DND-41 (cell line): ENCODE results near the gene DSCAM.

Experiments used
- ATAC-seq: fragments of 200-7000 bp; cut with Tn5 transposase; 3 replicates; pipeline ENCODE4 v1.9.1; 2021; ENCODE audit warnings: low read depth; ENCODE audit not compliant: insufficient read depth
- DNase-seq: peaks from one replicate; pipeline ENCODE4 v3.0.0-alpha.2; 2020
- H2AFZ ChIP-seq: 2 replicates; pipeline ENCODE4 v1.6.0; 2012; ENCODE audit warnings: low read depth, low read length
- H3K27ac ChIP-seq: 2 replicates; pipeline ENCODE4 v1.5.1; 2012; ENCODE audit warnings: low read length, inconsistent platforms
- H3K27me3 ChIP-seq: fragments of 200-600 bp; sonication (generic); 2 replicates; pipeline ENCODE4 v1.6.0; 2012; ENCODE audit warnings: low read length, mild to moderate bottlenecking, inconsistent platforms; ENCODE audit not compliant: insufficient read depth, poor library complexity
- H3K36me3 ChIP-seq: 2 replicates; pipeline ENCODE4 v1.5.1; 2012; ENCODE audit warnings: low read length, inconsistent platforms; ENCODE audit not compliant: insufficient read depth
- H3K4me1 ChIP-seq: 2 replicates; pipeline ENCODE4 v1.5.1; 2012; ENCODE audit warnings: mild to moderate bottlenecking, low read length; ENCODE audit not compliant: insufficient read depth
- H3K4me2 ChIP-seq: 2 replicates; pipeline ENCODE4 v1.6.0; 2012; ENCODE audit warnings: mild to moderate bottlenecking, moderate library complexity, low read length, inconsistent platforms; ENCODE audit not compliant: insufficient read depth
- H3K4me3 ChIP-seq, 2 experiments: fragments of 200-600 bp in 1 of 2; shearing (Covaris generic) in 1 of 2; 2 replicates each; pipeline ENCODE4 v1.5.1; 2012 to 2016; ENCODE audit warnings: inconsistent platforms in 2 of 2, low read length in 2 of 2, mild to moderate bottlenecking in 2 of 2, low read depth in 1 of 2, moderate library complexity in 1 of 2
- H3K79me2 ChIP-seq: 2 replicates; pipeline ENCODE4 v1.6.0; 2012; ENCODE audit warnings: low read length, inconsistent platforms; ENCODE audit not compliant: insufficient read depth
- H3K9ac ChIP-seq: 2 replicates; pipeline ENCODE4 v1.6.0; 2012; ENCODE audit warnings: low read depth, mild to moderate bottlenecking, inconsistent platforms, low read length, moderate library complexity
- H3K9me3 ChIP-seq: 2 replicates; pipeline ENCODE4 v1.5.1; 2012; ENCODE audit warnings: low read length, moderate library complexity, mild to moderate bottlenecking, inconsistent platforms; ENCODE audit not compliant: insufficient read depth, severe bottlenecking
- H4K20me1 ChIP-seq: 2 replicates; pipeline ENCODE4 v1.6.0; 2012; ENCODE audit warnings: low read length; ENCODE audit not compliant: insufficient read depth
- EZH2 ChIP-seq: IDR thresholded peaks from 3 replicates; pipeline ENCODE4 v1.6.1; 2012; ENCODE audit warnings: borderline replicate concordance, low read depth, mild to moderate bottlenecking, moderate library complexity, low read length, inconsistent platforms; ENCODE audit not compliant: severe bottlenecking
- TF ChIP-seq, protein P1 (sequence below): IDR thresholded peaks from 2 replicates; pipeline ENCODE4 v1.5.1; 2012; ENCODE audit warnings: borderline replicate concordance, low read length, moderate library complexity, mild to moderate bottlenecking; ENCODE audit not compliant: poor library complexity, severe bottlenecking; ENCODE audit errors: extremely low read depth

DSCAM gene

DNA sequence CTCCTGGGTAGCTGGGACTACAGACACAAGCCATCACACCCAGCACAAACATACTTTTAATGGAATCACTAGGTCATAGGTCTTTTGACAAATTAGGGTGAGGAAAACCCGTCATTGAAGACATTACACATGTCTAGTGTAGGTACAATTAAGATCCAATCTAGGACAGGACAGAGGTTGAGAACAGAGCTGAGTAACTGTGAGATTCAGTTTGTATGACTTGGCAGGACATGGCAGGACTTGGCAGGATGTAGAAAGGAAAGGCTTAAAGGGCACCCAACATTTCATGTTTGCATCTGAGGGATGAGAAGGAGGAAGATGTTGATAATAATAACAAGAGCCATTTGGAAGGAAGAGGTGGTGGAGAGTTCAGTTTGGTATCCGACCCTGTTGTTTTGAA, 496.0 kb downstream of the DSCAM start:
- Histone ChIP-seq H3K9ac (no peak overlapping the region), H3K4me2 (no peak overlapping the region), H4K20me1 (no peaks in the 10 kb centered on the region), H3K4me3 (no peak overlapping the region), H3K27ac (no peak overlapping the region), H3K79me2 (no peaks in the 10 kb centered on the region), H3K9me3 (no peaks in the 10 kb centered on the region), H3K27me3 (peaks cover 2% of the 10 kb centered on the region), H3K36me3 (no peaks in the 10 kb centered on the region), H3K4me1 (no peaks in the 10 kb centered on the region), H2AFZ (no peak overlapping the region)
- TF ChIP-seq, protein P1, sequence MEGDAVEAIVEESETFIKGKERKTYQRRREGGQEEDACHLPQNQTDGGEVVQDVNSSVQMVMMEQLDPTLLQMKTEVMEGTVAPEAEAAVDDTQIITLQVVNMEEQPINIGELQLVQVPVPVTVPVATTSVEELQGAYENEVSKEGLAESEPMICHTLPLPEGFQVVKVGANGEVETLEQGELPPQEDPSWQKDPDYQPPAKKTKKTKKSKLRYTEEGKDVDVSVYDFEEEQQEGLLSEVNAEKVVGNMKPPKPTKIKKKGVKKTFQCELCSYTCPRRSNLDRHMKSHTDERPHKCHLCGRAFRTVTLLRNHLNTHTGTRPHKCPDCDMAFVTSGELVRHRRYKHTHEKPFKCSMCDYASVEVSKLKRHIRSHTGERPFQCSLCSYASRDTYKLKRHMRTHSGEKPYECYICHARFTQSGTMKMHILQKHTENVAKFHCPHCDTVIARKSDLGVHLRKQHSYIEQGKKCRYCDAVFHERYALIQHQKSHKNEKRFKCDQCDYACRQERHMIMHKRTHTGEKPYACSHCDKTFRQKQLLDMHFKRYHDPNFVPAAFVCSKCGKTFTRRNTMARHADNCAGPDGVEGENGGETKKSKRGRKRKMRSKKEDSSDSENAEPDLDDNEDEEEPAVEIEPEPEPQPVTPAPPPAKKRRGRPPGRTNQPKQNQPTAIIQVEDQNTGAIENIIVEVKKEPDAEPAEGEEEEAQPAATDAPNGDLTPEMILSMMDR: no peak
- TF ChIP-seq EZH2: no peak
- DNase-seq: no peak
- ATAC-seq: no peak

DNA sequence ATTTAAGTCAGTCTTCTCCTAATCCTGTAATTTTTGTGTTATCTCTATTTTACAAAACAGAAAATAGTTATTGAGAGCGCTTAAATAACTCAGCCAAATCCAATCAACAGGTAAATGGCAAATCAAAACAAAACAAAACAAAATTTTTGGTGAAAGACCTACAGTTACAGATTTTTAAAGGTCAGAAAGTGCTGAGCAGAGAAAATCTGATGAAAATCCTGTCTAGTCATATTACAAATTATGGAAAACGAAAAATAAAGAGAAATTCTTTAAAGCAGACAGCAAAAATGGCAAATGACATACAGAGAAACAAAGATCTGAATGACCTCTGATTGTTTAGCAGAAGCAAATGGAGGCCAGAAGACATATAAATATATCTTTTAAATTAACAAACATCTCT, 497.4 kb downstream of the DSCAM start:
- H3K27ac ChIP-seq: no peak overlapping the region
- ATAC-seq (no peak), DNase-seq (no peak)
- H3K36me3 ChIP-seq: no peaks in the 10 kb centered on the region
- TF ChIP-seq, protein P1: no peak
- TF ChIP-seq EZH2: no peak
- no peaks in the 10 kb centered on the region for H3K79me2 ChIP-seq
- H3K4me3 ChIP-seq: no peak overlapping the region
- no peaks in the 10 kb centered on the region for H3K4me1 ChIP-seq
- no peaks in the 10 kb centered on the region for H3K9me3 ChIP-seq
- H4K20me1 ChIP-seq: no peaks in the 10 kb centered on the region
- H2AFZ ChIP-seq: no peak overlapping the region
- H3K27me3 ChIP-seq: peaks cover 2% of the 10 kb centered on the region
- H3K9ac ChIP-seq: no peak overlapping the region
- no peak overlapping the region for H3K4me2 ChIP-seq

DNA sequence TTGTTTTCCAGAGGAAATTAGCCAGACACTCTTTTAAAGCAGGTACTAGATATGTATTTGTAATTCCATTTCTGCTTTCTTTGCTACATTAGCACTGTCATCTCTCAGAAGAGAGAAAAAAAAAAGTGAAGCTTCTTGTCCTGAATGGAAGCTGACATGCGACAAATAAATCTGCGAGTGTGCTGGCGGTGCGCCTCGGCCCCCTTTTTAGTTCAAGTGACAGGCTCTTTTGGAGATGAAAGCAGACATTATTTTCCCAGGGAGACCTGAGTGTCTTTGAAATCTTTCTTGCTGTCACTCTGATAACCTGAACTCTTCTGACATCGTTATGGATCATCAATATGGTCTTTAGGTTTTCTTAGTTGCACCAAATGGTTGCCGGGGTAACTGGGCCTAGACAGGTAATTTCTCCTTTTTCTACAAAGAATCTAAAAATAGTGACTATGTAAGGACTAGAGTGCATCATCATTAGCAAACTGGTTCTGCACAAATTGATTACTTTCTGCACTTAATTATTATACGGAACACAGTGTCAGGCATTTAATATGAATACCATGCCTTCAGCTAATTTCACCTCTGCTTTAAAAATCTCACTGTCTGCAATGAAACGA, 501.1 kb downstream of the DSCAM start:
- ATAC-seq (no peak), DNase-seq (no peak)
- Histone ChIP-seq H3K4me1 (no peaks in the 10 kb centered on the region), H3K79me2 (no peaks in the 10 kb centered on the region), H3K27me3 (peaks cover 2% of the 10 kb centered on the region), H3K36me3 (no peaks in the 10 kb centered on the region), H3K4me3 (no peak overlapping the region), H4K20me1 (no peaks in the 10 kb centered on the region), H3K9ac (no peak overlapping the region), H3K4me2 (no peak overlapping the region), H2AFZ (no peak overlapping the region), H3K27ac (no peak overlapping the region), H3K9me3 (no peaks in the 10 kb centered on the region)
- TF ChIP-seq EZH2: no peak
- TF ChIP-seq, protein P1: no peak
